ENCODE data around the gene SLC66A1.

Gene SLC66A1

DNA sequence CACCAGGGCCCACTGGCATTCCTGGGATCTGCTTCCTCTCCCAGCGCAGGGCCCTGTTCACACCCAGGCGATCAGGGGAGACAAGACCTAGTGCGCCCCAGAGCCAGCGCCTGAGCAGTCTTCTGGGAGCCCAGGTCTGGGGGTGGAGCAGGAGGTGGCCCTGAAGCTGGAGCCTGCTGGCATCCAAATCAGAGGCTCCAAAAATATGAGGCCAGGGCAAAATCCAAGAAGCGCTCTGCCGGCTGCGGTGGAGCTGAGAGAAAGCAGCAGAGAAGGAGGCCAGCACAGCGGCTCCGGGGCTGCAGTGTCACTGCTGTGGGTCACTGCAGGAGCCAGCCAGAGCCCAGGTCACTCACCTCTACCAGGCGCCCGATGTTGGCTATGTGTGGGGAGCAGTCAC lies 32.7 kb downstream of the SLC66A1 start:
- no peak for DNase-seq

GRCh38 chr1:19345391-19345790 lies 33.3 kb downstream of the SLC66A1 start:
- no peak for DNase-seq

DNA sequence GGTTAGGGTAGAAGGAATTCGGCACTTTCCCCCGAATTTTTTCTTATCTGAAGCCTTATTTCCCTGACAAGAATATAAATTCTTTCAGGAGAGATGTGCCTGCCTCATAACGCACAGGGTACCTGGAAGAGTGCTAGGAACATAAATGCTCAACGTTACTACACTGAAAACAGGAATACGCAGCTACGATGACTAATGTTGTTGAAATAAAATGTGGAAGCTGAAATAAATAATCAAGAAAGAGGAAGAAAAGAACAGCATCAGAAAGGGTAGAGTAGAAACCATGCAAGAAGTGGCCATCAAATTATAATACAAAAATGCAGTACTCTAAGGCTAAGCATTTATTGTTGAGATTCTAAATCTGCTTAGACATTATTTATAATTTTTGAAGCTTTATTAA lies 33.9 kb downstream of the SLC66A1 start:
- DNase-seq, result no peak

- no peak for DNase-seq
These were observed 35.5 kb downstream of the SLC66A1 start for GRCh38 chr1:19347533-19348172.

DNA sequence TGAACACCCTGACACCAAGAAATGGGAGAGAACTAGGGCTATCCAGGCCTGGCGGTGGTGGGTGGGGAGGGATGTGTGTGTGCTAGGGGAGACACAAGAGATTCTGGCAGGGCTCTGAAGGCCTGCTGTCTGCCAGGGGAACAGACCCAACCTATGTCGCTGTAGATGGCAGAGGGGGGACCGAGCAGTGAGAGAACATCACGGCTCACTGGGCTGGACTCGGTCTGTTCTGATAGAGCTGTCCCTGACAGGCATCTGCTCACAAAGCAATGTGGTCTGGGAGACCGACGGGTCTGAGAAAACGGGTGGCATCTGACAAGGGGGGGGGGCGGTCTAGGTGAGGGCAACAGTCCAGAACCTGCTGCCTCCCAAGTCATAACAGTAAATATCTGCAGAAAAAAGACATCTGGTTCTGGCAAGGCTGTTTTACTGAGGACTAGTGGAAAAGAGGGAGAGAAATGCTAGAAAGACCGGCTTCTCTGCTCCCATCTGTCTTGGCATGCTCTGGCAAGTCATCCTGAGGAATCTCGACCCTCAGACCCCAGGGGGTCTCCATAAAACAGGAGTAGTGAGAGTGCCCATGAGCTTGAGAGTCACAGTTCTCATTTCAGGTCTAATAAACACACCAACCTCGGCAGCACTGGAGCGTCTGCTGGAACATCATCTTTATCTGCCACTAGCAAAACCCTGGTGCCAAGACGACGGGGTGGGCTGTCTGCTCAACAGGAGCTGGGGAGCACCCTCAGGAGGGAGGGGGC lies 36.5 kb downstream of the SLC66A1 start:
- no peak for DNase-seq

- DNase-seq, result peak; percentile 39 to 42
These were observed 37.9 kb downstream of the SLC66A1 start for GRCh38 chr1:19349999-19350398.

GRCh38 chr1:19350566-19350965 lies 38.4 kb downstream of the SLC66A1 start:
- no peak for DNase-seq

GRCh38 chr1:19351873-19352272 lies 39.7 kb downstream of the SLC66A1 start:
- DNase-seq, result no peak

GRCh38 chr1:19352839-19353238 lies 40.7 kb downstream of the SLC66A1 start:
- no peak for DNase-seq

DNA sequence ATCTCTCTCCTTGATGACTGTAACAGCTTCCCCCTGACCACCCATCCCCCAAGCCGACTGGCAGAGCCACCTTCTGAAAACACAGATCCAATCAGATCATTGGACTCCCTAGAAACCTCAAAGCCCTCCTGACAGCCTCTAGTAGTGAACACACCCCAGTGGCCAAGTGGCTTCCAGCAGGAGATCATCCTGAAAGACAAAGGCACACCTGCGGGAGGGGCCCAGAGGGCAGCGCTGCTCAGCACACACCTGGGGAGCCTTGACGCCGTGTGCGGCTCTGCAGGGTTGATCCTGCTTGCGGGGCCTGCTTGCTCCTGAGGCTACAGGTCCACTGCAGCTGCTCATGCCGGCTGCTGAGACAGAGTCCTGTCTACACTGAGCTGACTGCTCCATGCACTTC lies 41.5 kb downstream of the SLC66A1 start:
- DNase-seq, result peak; percentile 89 to 96

GRCh38 chr1:19354531-19354981 lies 42.4 kb downstream of the SLC66A1 start:
- peak in 1 of 2 experiments; percentile 72 for DNase-seq

DNA sequence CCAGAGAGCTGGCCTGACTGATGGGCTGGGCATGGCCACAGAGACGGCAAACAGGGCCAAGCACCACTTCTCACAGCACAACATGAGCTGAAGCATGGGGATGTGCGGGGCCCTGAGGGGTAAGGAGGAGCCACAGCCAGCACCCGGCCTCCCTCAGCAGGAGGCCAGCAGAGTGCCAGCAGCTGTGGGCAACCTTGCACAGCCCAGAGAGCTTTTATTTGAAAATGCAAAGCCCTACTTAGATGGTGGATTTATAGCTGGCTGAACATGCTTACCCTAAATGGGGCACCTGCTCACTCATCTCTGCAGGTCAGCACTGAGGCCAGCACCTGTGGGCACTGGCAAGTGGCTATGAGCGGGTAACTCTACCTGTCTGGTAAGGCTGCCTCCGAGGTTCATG lies 44.1 kb downstream of the SLC66A1 start:
- peak; percentile 83 to 84 for DNase-seq

- DNase-seq, result no peak
These were observed 45.3 kb downstream of the SLC66A1 start for GRCh38 chr1:19357299-19357986.

GRCh38 chr1:19358710-19359109 lies 46.6 kb downstream of the SLC66A1 start:
- no peak for DNase-seq

DNA sequence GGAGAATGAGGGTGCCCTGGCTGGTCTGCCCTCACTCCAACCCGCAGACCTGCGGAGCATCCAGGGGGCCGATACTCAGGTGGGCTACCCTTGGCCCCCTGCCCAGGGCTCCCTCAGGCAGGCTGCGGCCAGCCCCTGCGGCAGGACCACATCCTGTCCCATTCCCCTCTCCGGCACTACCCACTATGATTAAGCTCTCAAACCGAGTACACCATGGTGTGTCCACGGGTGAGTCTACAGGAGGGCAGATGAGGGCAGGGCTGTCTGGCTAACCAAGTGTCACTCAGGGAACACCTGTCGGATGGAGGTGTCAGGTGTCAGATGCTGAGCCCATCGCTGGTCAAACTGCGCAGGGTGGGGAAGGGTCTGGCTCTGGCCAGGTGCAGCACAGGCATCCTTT lies 47.2 kb downstream of the SLC66A1 start:
- DNase-seq, result no peak

DNA sequence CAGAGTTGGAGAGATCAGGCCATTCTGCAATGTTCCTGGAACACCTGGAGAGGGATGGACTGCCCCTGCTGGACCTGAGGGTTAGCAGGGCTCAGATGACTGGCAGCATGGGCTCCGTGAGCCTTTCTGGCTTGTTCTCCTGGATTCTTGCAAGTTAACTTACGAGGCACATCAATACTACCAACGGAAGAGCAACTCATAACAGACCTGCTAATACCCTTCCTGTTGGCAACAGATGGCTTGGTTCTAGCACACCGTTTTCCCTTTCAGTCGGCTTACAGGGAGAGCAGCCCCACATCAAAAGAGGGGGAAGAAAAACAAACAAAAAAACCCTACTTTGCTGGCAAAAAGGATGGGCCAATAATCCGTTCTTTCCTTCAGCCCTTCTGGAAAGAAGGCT lies 47.9 kb downstream of the SLC66A1 start:
- no peak for DNase-seq

DNA sequence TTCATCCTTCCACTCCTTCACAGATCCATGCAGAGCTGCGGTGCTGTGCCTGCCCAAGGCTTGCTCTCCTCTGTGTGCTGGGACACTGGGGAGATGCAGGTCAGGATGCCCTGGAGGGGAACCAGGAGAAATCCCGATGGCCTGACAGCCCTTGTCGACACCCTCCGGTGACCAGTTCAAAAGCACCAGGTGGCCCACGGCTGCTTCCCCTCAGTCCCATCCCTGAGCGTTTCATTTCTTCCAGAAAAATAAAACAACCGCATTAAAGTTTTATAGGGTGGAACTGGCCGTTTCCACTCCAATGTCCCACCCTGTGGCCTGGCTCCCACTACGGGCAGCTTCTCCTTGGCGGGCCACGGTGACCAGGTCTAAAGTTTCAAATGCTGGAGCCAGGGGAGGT lies 48.3 kb downstream of the SLC66A1 start:
- DNase-seq, result no peak

- DNase-seq, result no peak
These were observed 48.9 kb downstream of the SLC66A1 start for GRCh38 chr1:19360843-19361610.

GRCh38 chr1:19361611-19362147 lies 49.6 kb downstream of the SLC66A1 start:
- DNase-seq, result no peak

GRCh38 chr1:19363536-19364152 lies 51.5 kb downstream of the SLC66A1 start:
- no peak for DNase-seq

DNA sequence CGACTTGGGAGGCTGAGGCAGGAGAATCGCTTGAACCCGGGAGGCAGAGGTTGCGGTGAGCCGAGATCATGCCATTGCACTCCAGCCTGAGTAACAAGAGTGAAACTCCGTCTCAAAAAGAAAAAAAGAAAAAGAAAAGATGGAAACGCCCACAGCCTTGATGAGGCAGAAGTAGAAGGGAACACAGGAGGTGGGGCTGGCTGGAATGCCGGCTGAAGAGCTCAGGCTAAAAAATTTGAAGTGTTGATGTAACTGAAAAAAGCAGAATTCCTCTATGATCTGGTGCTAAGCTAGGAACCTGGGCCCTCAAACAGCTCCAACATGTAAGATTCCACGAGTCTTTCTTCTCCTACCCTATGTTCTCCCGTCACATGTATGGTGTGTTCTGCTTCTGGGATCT lies 53.6 kb downstream of the SLC66A1 start:
- no peak for DNase-seq
